Measurements from ENCODE around the gene RPL13. TPM values are rescaled to one million over a fixed set of nuclear protein-coding genes. Genes with fewer than 3 reads are reported as not detected.

The RPL13 gene
- total and polyA plus RNA-seq, 7 donors, result 3,641 to 19,173 (median 7,437) TPM

DNA sequence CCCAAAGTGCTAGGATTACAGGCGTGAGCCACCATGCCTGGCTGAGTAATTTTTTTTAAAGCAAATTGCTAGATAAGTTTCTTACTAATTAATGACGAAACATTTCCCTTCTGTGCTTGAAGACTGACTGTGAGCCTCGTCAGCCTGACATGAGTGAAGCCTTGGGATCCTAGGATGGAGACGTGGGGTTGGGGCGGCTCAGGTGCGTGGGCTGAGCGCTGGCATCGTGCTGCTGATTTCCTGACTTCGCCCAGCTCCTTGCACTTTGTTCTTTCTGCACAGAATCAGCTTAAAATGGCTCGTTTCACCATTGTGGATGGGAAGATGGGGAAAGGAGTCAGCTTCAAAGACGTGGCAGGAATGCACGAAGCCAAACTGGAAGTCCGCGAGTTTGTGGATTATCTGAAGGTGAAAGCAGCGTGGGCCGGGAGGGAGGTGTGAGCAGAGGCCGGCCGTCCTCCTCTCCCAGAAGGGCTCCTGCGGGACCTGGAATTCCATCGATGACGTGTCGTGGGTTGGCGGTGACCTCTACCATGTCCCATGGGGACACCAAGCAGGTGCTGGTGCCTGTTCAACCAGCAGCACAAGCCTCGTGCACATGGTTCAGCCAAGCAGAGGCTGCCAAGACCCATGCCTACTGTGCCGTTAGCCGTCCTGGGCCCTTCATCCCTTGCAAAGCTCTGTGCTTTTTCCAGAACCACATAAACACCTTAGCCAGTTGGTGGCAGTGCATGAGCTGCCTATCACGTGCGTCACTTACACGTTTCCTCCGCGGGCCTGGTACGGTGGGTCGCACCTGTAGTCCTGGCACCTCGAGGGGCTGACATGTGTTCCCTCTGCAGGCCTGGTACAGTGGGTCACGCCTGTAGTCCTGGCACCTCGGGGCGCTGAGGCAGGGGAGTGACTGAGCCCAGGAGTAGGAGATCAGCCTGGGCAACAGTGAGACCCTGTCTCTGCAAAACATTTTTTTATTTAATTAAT is 29.8 kb upstream of the RPL13 start:
- WGBS, 2 donors, result 94 to 95% methylated on average over 37 of the region's 37 CpGs
- DNase-seq, result no peak
- no peak overlapping the region for H3K4me3 ChIP-seq
- no peaks in the 10 kb centered on the region for H3K27me3 ChIP-seq
- no peaks in the 10 kb centered on the region for H3K9me3 ChIP-seq
- TF ChIP-seq POLR2A (IDR thresholded peaks at IDR 0.05) (no peak), POLR2AphosphoS5 (IDR thresholded peaks at IDR 0.05) (no peak)
- no peak overlapping the region for H3K27ac ChIP-seq
- H3K36me3 ChIP-seq, result peaks cover 27 to 99% (median 79%) of the 10 kb centered on the region in 4 donors
- intact Hi-C loops (cut with DNase I), result no loop called here
- no peaks in the 10 kb centered on the region for H3K4me1 ChIP-seq

- WGBS, 2 donors, result 94% methylated on average over 31 of the region's 31 CpGs
- no peak for DNase-seq
- H3K36me3 ChIP-seq, result peaks cover 20 to 92% (median 71%) of the 10 kb centered on the region in 4 donors
- no peak overlapping the region for H3K27ac ChIP-seq
- H3K9me3 ChIP-seq, result no peaks in the 10 kb centered on the region
- H3K27me3 ChIP-seq, result no peaks in the 10 kb centered on the region
- no peak overlapping the region for H3K4me3 ChIP-seq
- H3K4me1 ChIP-seq, result no peaks in the 10 kb centered on the region
- TF ChIP-seq EP300 (IDR thresholded peaks at IDR 0.05) (no peak), POLR2AphosphoS5 (IDR thresholded peaks at IDR 0.05) (no peak), POLR2A (IDR thresholded peaks at IDR 0.05) (no peak), CTCF (IDR thresholded peaks at IDR 0.05) (no peak)
- intact Hi-C loops (cut with DNase I), result no loop called here
Observed at GRCh38 chr16:89531821-89532526, 28.5 kb upstream of the RPL13 start.

GRCh38 chr16:89534252-89534756 is 26.2 kb upstream of the RPL13 start:
- Histone ChIP-seq H3K4me3 (no peak overlapping the region), H3K27me3 (no peaks in the 10 kb centered on the region), H3K9me3 (no peaks in the 10 kb centered on the region), H3K36me3 (peaks cover 13 to 90% (median 72%) of the 10 kb centered on the region in 4 donors), H3K4me1 (no peaks in the 10 kb centered on the region), H3K27ac (no peak overlapping the region)
- intact Hi-C loops (cut with DNase I), result no loop called here
- TF ChIP-seq POLR2A (IDR thresholded peaks at IDR 0.05), result no peak
- TF ChIP-seq CTCF (IDR thresholded peaks at IDR 0.05), result no peak
- TF ChIP-seq POLR2AphosphoS5 (IDR thresholded peaks at IDR 0.05), result no peak
- no peak for TF ChIP-seq EP300 (IDR thresholded peaks at IDR 0.05)
- no peak for DNase-seq
- 40 to 61% methylated on average over 11 of the region's 11 CpGs for WGBS, 2 donors

- no peak for DNase-seq
- 23 to 82% methylated on average over 20 to 24 of the region's 24 CpGs for WGBS, 2 donors
- intact Hi-C loops (cut with DNase I), result no loop called here
- no peaks in the 10 kb centered on the region for H3K4me1 ChIP-seq
- H3K9me3 ChIP-seq, result no peaks in the 10 kb centered on the region
- no peaks in the 10 kb centered on the region for H3K27me3 ChIP-seq
- peaks cover 13 to 78% (median 60%) of the 10 kb centered on the region in 4 donors for H3K36me3 ChIP-seq
- TF ChIP-seq CTCF (IDR thresholded peaks at IDR 0.05) (no peak), POLR2A (IDR thresholded peaks at IDR 0.05) (no peak), EP300 (IDR thresholded peaks at IDR 0.05) (no peak), POLR2AphosphoS5 (IDR thresholded peaks at IDR 0.05) (no peak)
- H3K27ac ChIP-seq, result no peak overlapping the region
- no peak overlapping the region for H3K4me3 ChIP-seq
Observed at GRCh38 chr16:89536371-89536770, 24.1 kb upstream of the RPL13 start.

All from sigmoid colon (tissue), 7 donors.